OCI-LY3 (cell line): ENCODE data around the gene ATP1A3.

Experiments
- H2AFZ ChIP-seq: fragments of 200-600, 300-600 bp; shearing (Covaris generic); 2 replicates; pipeline ENCODE4 v1.6.0; 2014; ENCODE audit warnings: antibody characterized with exemption, low read depth, low read length
- H3K27ac ChIP-seq: fragments of 200-600, 300-600 bp; sonication (generic); 2 replicates; pipeline ENCODE4 v1.5.1; 2014; ENCODE audit warnings: mild to moderate bottlenecking, low read length, moderate library complexity, mixed read lengths
- H3K27me3 ChIP-seq: fragments of 200-600, 300-600 bp; sonication (generic); 2 replicates; pipeline ENCODE4 v1.6.1; 2014; ENCODE audit warnings: low read depth, low read length, mixed read lengths
- H3K36me3 ChIP-seq: fragments of 200-600, 300-600 bp; sonication (generic); replicated peaks from 2 replicates; pipeline ENCODE3; 2014; ENCODE audit warnings: low read depth, low read length, mixed read lengths
- H3K4me1 ChIP-seq: fragments of 300-600, 200-600 bp; sonication (generic); 2 replicates; pipeline ENCODE4 v1.6.1; 2014; ENCODE audit warnings: low read length, mixed read lengths
- H3K4me2 ChIP-seq: fragments of 200-600, 300-600 bp; sonication (generic); 2 replicates; pipeline ENCODE4 v1.6.1; 2014; ENCODE audit warnings: low read length, mixed read lengths
- H3K4me3 ChIP-seq: fragments of 300-600, 200-600 bp; sonication (generic); 2 replicates; pipeline ENCODE4 v1.5.1; 2014; ENCODE audit warnings: antibody characterized with exemption, mild to moderate bottlenecking, low read length, moderate library complexity
- H3K79me2 ChIP-seq: fragments of 300-600, 200-600 bp; shearing (Covaris generic); 2 replicates; pipeline ENCODE4 v1.6.1; 2014; ENCODE audit warnings: mild to moderate bottlenecking, low read length, mixed read lengths
- H3K9ac ChIP-seq: fragments of 300-600, 200-600 bp; shearing (Covaris generic); 2 replicates; pipeline ENCODE4 v1.6.0; 2014; ENCODE audit warnings: mild to moderate bottlenecking, low read length, moderate library complexity
- H3K9me3 ChIP-seq: fragments of 200-600, 300-600 bp; shearing (Covaris generic); 2 replicates; pipeline ENCODE4 v1.6.1; 2014; ENCODE audit warnings: low read length, mixed read lengths; ENCODE audit not compliant: insufficient read depth
- H4K20me1 ChIP-seq: fragments of 200-600, 300-600 bp; sonication (generic); 2 replicates; pipeline ENCODE4 v1.6.1; 2016; ENCODE audit warnings: low read length, mixed read lengths; ENCODE audit not compliant: insufficient read depth
- EZH2phosphoT487 ChIP-seq: fragments of 200-600 bp; shearing (Covaris generic); IDR thresholded peaks from 2 replicates; pipeline ENCODE4 v1.6.1; 2018; ENCODE audit warnings: antibody characterized with exemption, mixed run types, low read depth
- TF ChIP-seq, protein P1 (sequence below): fragments of 200-600, 300-600 bp; sonication (generic); IDR thresholded peaks from 2 replicates; pipeline ENCODE4 v1.5.1; 2014; ENCODE audit warnings: antibody characterized with exemption, low read length, low read depth

Gene ATP1A3

GRCh38 chr19:41923045-41923788 lies 70.8 kb downstream of the ATP1A3 start:
- Histone ChIP-seq H3K9me3 (no peaks in the 10 kb centered on the region), H2AFZ (no peak overlapping the region), H3K4me3 (no peak overlapping the region), H3K36me3 (no peaks in the 10 kb centered on the region), H3K4me1 (peaks cover 25% of the 10 kb centered on the region), H3K79me2 (no peaks in the 10 kb centered on the region), H3K27ac (no peak overlapping the region), H3K27me3 (peaks cover 28% of the 10 kb centered on the region), H4K20me1 (no peaks in the 10 kb centered on the region), H3K9ac (no peak overlapping the region; the same call in 1 of the 2 replicates), H3K4me2 (peak overlapping the region; percentile 40; the same call in 1 of the 2 replicates)
- TF ChIP-seq EZH2phosphoT487: no peak
- TF ChIP-seq, protein P1, sequence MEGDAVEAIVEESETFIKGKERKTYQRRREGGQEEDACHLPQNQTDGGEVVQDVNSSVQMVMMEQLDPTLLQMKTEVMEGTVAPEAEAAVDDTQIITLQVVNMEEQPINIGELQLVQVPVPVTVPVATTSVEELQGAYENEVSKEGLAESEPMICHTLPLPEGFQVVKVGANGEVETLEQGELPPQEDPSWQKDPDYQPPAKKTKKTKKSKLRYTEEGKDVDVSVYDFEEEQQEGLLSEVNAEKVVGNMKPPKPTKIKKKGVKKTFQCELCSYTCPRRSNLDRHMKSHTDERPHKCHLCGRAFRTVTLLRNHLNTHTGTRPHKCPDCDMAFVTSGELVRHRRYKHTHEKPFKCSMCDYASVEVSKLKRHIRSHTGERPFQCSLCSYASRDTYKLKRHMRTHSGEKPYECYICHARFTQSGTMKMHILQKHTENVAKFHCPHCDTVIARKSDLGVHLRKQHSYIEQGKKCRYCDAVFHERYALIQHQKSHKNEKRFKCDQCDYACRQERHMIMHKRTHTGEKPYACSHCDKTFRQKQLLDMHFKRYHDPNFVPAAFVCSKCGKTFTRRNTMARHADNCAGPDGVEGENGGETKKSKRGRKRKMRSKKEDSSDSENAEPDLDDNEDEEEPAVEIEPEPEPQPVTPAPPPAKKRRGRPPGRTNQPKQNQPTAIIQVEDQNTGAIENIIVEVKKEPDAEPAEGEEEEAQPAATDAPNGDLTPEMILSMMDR: no peak

GRCh38 chr19:41922585-41922984 lies 71.4 kb downstream of the ATP1A3 start:
- peaks cover 25% of the 10 kb centered on the region for H3K4me1 ChIP-seq
- H3K27me3 ChIP-seq: peaks cover 28% of the 10 kb centered on the region
- H3K27ac ChIP-seq: no peak overlapping the region

GRCh38 chr19:41921577-41922576 lies 72.2 kb downstream of the ATP1A3 start:
- no peaks in the 10 kb centered on the region for H3K36me3 ChIP-seq
- H3K79me2 ChIP-seq: no peaks in the 10 kb centered on the region
- H3K27ac ChIP-seq: no peak overlapping the region
- H3K4me2 ChIP-seq: peak overlapping the region; percentile 4; the same call in 1 of the 2 replicates
- H3K4me3 ChIP-seq: no peak overlapping the region
- H3K27me3 ChIP-seq: peaks cover 22% of the 10 kb centered on the region
- H4K20me1 ChIP-seq: no peaks in the 10 kb centered on the region
- H3K9me3 ChIP-seq: no peaks in the 10 kb centered on the region
- TF ChIP-seq, protein P1: no peak
- no peak for TF ChIP-seq EZH2phosphoT487
- no peak overlapping the region for H2AFZ ChIP-seq
- peaks cover 19% of the 10 kb centered on the region for H3K4me1 ChIP-seq
- H3K9ac ChIP-seq: no peak overlapping the region

More at GRCh38 chr19:41922585-41922984, 71.4 kb downstream of the ATP1A3 start:
- Histone ChIP-seq H3K36me3 (no peaks in the 10 kb centered on the region), H2AFZ (no peak overlapping the region), H3K4me3 (no peak overlapping the region), H3K9ac (no peak overlapping the region), H3K79me2 (no peaks in the 10 kb centered on the region), H4K20me1 (no peaks in the 10 kb centered on the region), H3K4me2 (no peak overlapping the region), H3K9me3 (no peaks in the 10 kb centered on the region)
- TF ChIP-seq, protein P1: no peak
- no peak for TF ChIP-seq EZH2phosphoT487
